GM12874 (cell line): ENCODE measurements around the gene CYP2E1.

ENCODE experiments used
- CTCF ChIP-seq: IDR thresholded peaks from 2 replicates; pipeline ENCODE4 v1.5.1; 2011; ENCODE audit warnings: low read depth, mild to moderate bottlenecking, control low read depth, low read length, moderate library complexity; ENCODE audit not compliant: insufficient read depth

CYP2E1 gene

DNA sequence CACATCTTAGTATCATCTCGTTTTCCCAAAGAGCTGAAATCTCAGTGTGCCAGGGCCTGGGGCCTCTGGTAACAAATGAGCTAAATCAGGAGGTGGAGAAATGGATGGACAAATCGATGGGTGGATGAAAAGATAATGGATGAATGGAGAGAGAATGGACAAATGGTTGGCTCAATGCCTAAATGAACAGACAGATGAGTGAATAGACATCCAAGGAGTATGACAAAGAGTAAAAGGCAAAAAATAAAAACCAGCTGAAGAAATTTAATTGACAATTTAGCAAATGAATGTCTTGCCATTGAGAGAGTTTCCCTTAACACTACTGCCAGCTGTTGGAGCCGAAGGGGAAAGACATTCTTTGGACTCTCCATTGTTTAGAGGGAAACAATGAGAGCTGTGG is 30.2 kb downstream of the CYP2E1 start:
- TF ChIP-seq CTCF = no peak

DNA sequence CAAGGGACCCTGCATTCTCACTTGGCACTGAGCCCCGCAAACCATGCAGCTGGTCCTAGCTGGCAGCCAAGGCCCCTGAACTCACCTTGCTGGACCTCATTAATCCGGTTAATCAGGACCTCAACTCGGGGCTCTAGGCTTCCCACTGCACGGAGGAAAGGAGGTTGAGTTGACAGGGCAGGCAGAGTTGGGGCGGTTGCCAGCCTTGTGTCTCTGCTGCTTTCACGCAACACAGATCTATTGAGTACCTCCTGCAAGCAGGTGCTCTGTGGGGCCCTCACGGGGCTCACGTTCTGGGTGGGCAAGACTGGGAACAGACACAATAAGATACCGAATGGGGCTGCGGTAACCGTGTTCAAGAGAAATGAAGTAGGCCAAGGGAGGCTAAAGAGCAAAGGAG is 32.1 kb downstream of the CYP2E1 start:
- no peak for TF ChIP-seq CTCF

- TF ChIP-seq CTCF = no peak
These were observed 37.7 kb downstream of the CYP2E1 start for GRCh38 chr10:133564816-133565215.

DNA sequence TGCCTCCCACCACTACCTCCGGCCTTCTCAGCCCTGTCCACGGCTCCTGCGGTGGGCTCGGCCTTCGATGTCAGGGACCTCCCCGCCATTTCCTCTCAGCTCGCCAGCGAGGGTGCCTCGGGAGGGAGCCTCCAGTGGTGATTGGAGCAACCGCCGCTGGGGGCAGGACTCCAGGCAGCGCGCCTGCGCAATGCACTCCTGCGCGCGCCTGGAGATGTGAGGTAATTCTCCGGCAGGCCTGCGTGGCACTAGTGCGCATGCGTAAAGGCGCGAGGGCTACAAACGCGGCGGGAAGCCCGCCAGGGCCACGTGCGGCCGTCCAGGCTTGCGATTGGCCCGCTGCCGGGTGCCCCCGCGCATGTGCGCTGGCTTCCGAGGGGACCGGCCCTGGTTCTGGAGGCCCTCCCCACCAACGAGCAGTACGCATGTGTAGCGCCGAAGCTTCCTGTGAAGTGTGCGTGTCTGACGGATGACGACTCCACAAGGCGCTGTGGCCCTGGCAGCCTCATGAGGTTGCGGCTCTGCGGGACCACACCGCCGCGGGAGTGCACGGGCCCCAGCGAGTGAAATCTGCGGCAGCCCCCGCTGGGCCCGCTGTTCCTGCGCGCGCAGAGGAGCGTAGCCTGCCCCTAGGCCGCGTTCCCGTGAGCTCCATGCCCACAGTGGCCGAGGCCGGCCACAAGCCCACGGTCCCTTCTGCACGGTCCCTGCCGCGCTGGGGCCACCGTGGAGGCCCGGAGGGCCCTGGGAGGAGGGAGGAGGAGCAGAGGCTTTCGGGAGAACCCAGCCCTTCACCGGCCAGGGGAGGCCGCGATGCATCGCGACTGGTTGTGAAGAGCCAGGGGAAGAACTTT is 38.5 kb downstream of the CYP2E1 start, which contains the start of gene SYCE1:
Gene SYCE1 (minus strand): TSS at position 143 of the 854 bp plus-strand sequence. CDS start 54 bp downstream, at position 89.
- no peak for TF ChIP-seq CTCF

- no peak for TF ChIP-seq CTCF
These were observed 40.0 kb downstream of the CYP2E1 start for GRCh38 chr10:133567119-133567518.

- no peak for TF ChIP-seq CTCF
These were observed 40.6 kb downstream of the CYP2E1 start for GRCh38 chr10:133567609-133568286.

DNA sequence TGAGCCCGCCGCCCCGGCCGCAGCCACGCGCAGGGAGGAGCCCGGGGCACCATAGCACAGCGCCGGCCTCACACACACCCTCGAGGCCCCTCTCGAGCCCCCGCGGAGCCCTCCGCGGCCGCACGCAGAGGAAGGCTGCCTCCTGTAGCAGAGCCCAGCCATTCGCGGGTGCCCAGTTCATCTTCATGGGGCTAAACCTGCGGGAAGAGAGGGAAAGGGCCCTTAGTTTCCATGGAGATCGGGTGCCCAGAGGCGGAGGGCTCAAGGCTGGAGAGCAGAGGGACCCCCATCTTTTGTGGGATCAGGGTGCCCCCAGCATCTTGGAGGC is 41.1 kb downstream of the CYP2E1 start:
- TF ChIP-seq CTCF = no peak
